DOHH2 (cell line): ENCODE results near the gene PROM1.

ENCODE experiments used
- H3F3A ChIP-seq: fragments of 200-600 bp; sonication (generic), shearing (Covaris generic); 2 replicates; pipeline ENCODE4 v1.6.0; 2016; ENCODE audit warnings: antibody characterized with exemption, mild to moderate bottlenecking; ENCODE audit not compliant: control insufficient read depth, insufficient read depth
- H3K27ac ChIP-seq: fragments of 200-600 bp; sonication (generic); 2 replicates; pipeline ENCODE4 v1.5.1; 2014; ENCODE audit warnings: low read depth, mild to moderate bottlenecking, low read length, moderate library complexity
- H3K27me3 ChIP-seq: fragments of 200-600 bp; sonication (generic); 2 replicates; pipeline ENCODE4 v1.6.1; 2014; ENCODE audit warnings: mild to moderate bottlenecking, low read length, mixed read lengths; ENCODE audit not compliant: control insufficient read depth
- H3K36me3 ChIP-seq: fragments of 200-600 bp; sonication (generic); 2 replicates; pipeline ENCODE4 v1.6.1; 2014; ENCODE audit warnings: mild to moderate bottlenecking, low read length, moderate library complexity, mixed read lengths; ENCODE audit not compliant: control insufficient read depth
- H3K4me1 ChIP-seq: fragments of 200-600 bp; sonication (generic); 2 replicates; pipeline ENCODE4 v1.6.1; 2014; ENCODE audit warnings: mild to moderate bottlenecking, low read length, mixed read lengths; ENCODE audit not compliant: control insufficient read depth
- H3K4me2 ChIP-seq: fragments of 200-600 bp; sonication (generic); 2 replicates; pipeline ENCODE4 v1.6.0; 2014; ENCODE audit warnings: mild to moderate bottlenecking, low read length, moderate library complexity
- H3K4me3 ChIP-seq: fragments of 200-600 bp; sonication (generic); 2 replicates; pipeline ENCODE4 v1.5.1; 2014; ENCODE audit warnings: mild to moderate bottlenecking, low read length, mixed read lengths
- H3K79me2 ChIP-seq: fragments of 200-600 bp; sonication (generic); 2 replicates; pipeline ENCODE4 v1.6.1; 2014; ENCODE audit warnings: mild to moderate bottlenecking, low read length, mixed read lengths; ENCODE audit not compliant: control insufficient read depth
- H3K9me2 ChIP-seq: fragments of 200-600 bp; sonication (generic); replicated peaks from 2 replicates; pipeline ENCODE4 v1.6.1; 2014; ENCODE audit warnings: mild to moderate bottlenecking, low read length, mixed read lengths; ENCODE audit not compliant: control insufficient read depth
- H3K9me3 ChIP-seq: fragments of 200-600 bp; sonication (generic); 2 replicates; pipeline ENCODE4 v1.6.1; 2014; ENCODE audit warnings: antibody characterized with exemption, low read length, mixed read lengths; ENCODE audit not compliant: control insufficient read depth, insufficient read depth
- H4K20me1 ChIP-seq: fragments of 200-600 bp; sonication (generic); 2 replicates; pipeline ENCODE4 v1.6.0; 2014; ENCODE audit warnings: low read depth, mild to moderate bottlenecking, antibody characterized with exemption, low read length, moderate library complexity; ENCODE audit not compliant: control insufficient read depth, insufficient read depth
- CTCF ChIP-seq: fragments of 200-600 bp; sonication (generic); IDR thresholded peaks from one replicate; pipeline ENCODE4 v1.5.1; 2014; ENCODE audit warnings: antibody characterized with exemption, mild to moderate bottlenecking, low read depth, low read length; ENCODE audit not compliant: poor library complexity, severe bottlenecking
- EZH2phosphoT487 ChIP-seq: fragments of 200-600 bp; sonication (generic); IDR thresholded peaks from 2 replicates; pipeline ENCODE4 v1.6.1; 2017; ENCODE audit warnings: borderline replicate concordance, mild to moderate bottlenecking, antibody characterized with exemption, low read length, moderate library complexity, mixed read lengths

PROM1 gene

GRCh38 chr4:15931451-15932210 is 152.2 kb downstream of the PROM1 start:
- Histone ChIP-seq H3K36me3 (no peaks in the 10 kb centered on the region), H3K4me1 (peaks cover 15% of the 10 kb centered on the region), H3K27ac (no peak overlapping the region), H3K9me2 (no peaks in the 10 kb centered on the region), H3K4me2 (no peak overlapping the region), H4K20me1 (no peaks in the 10 kb centered on the region), H3K79me2 (no peaks in the 10 kb centered on the region), H3K27me3 (peaks cover 18% of the 10 kb centered on the region), H3K9me3 (no peaks in the 10 kb centered on the region), H3K4me3 (no peak overlapping the region), H3F3A (no peaks in the 10 kb centered on the region)
- TF ChIP-seq CTCF (no peak), EZH2phosphoT487 (no peak)

GRCh38 chr4:15930314-15930713 is 153.5 kb downstream of the PROM1 start:
- H4K20me1 ChIP-seq = no peaks in the 10 kb centered on the region
- H3K4me1 ChIP-seq = peaks cover 15% of the 10 kb centered on the region
- no peaks in the 10 kb centered on the region for H3K36me3 ChIP-seq
- peaks cover 18% of the 10 kb centered on the region for H3K27me3 ChIP-seq
- no peaks in the 10 kb centered on the region for H3K9me2 ChIP-seq
- no peak overlapping the region for H3K4me3 ChIP-seq
- no peak overlapping the region for H3K27ac ChIP-seq
- no peaks in the 10 kb centered on the region for H3K79me2 ChIP-seq
- H3K9me3 ChIP-seq = no peaks in the 10 kb centered on the region
- no peak overlapping the region for H3K4me2 ChIP-seq
- no peak for TF ChIP-seq EZH2phosphoT487
- TF ChIP-seq CTCF = no peak
- H3F3A ChIP-seq = no peaks in the 10 kb centered on the region

GRCh38 chr4:15929540-15929939 is 154.3 kb downstream of the PROM1 start:
- no peaks in the 10 kb centered on the region for H3K9me3 ChIP-seq
- H3K4me2 ChIP-seq = no peak overlapping the region
- H3K9me2 ChIP-seq = no peaks in the 10 kb centered on the region
- H3K27ac ChIP-seq = no peak overlapping the region
- no peaks in the 10 kb centered on the region for H3K36me3 ChIP-seq
- H3K4me3 ChIP-seq = no peak overlapping the region
- H3F3A ChIP-seq = no peaks in the 10 kb centered on the region
- TF ChIP-seq CTCF = no peak
- TF ChIP-seq EZH2phosphoT487 = no peak
- peaks cover 15% of the 10 kb centered on the region for H3K4me1 ChIP-seq
- H4K20me1 ChIP-seq = no peaks in the 10 kb centered on the region
- no peaks in the 10 kb centered on the region for H3K79me2 ChIP-seq
- H3K27me3 ChIP-seq = peaks cover 18% of the 10 kb centered on the region
